HFFc6 (cell line): ENCODE measurements around the gene C5AR2. TPM values are rescaled to one million over a fixed set of nuclear protein-coding genes. Genes with fewer than 3 reads are reported as not detected.
A peak's percentile ranks its signal among the peaks of the same experiment; 100 is the strongest.
"Not testable (repeated sequence)": the region's sequence is repeated elsewhere in the genome, so short reads cannot be mapped to it uniquely, and the experiment has no call there.

Experiments used
- DNase-seq: peaks from one replicate; pipeline ENCODE4 v3.0.0-alpha.2; 2018
- H3K27ac Mint-ChIP-seq: 2 replicates; pipeline ENCODE4 v1.8.0; 2020; ENCODE audit warnings: mild to moderate bottlenecking, mixed read lengths
- H3K27me3 Mint-ChIP-seq: 2 replicates; pipeline ENCODE4 v1.8.0; 2021; ENCODE audit warnings: mild to moderate bottlenecking, moderate library complexity, mixed read lengths; ENCODE audit not compliant: insufficient read depth
- H3K36me3 Mint-ChIP-seq: 2 replicates; pipeline ENCODE4 v1.8.0; 2021; ENCODE audit warnings: low read depth, mixed read lengths
- H3K4me1 Mint-ChIP-seq: 2 replicates; pipeline ENCODE4 v1.8.0; 2020; ENCODE audit warnings: low read depth, mixed read lengths
- H3K4me3 Mint-ChIP-seq: 2 replicates; pipeline ENCODE4 v1.8.0; 2020; ENCODE audit warnings: mild to moderate bottlenecking, moderate library complexity, mixed read lengths
- H3K9me3 Mint-ChIP-seq: 2 replicates; pipeline ENCODE4 v1.8.0; 2020; ENCODE audit warnings: mild to moderate bottlenecking, mixed read lengths
- CTCF ChIP-seq: fragments of 200-600 bp; sonication (generic); IDR thresholded peaks from 2 replicates; pipeline ENCODE4 v1.5.0; 2021; ENCODE audit warnings: antibody characterized with exemption, mild to moderate bottlenecking
- total RNA-seq, 6 experiments: library from RNA; stranded (reverse); fragmentation: NEBNext Ultra II Directional; extraction: Animal tissue kit (Norgen Biotek cat#: 25700); gene quantifications; 2 replicates in 1 of 6; 3 replicates in 5 of 6; pipeline ENCODE4 v1.2.3, GENCODE V29; 2021

C5AR2 gene
- total RNA-seq, 6 experiments from 2014 or later, result 0.03 to 0.14 (median 0.05) TPM; not detected in 2

GRCh38 chr19:47323872-47324271 is 8.1 kb upstream of the C5AR2 start:
- Mint-ChIP-seq H3K4me1 (peaks cover 5% of the 10 kb centered on the region; the same call in 1 of the 2 replicates), H3K27me3 (peaks cover 15% of the 10 kb centered on the region), H3K4me3 (no peak overlapping the region), H3K36me3 (no peaks in the 10 kb centered on the region), H3K9me3 (no peaks in the 10 kb centered on the region), H3K27ac (no peak overlapping the region)
- no peak for DNase-seq
- no peak for TF ChIP-seq CTCF

GRCh38 chr19:47324502-47324901 is 7.5 kb upstream of the C5AR2 start:
- Mint-ChIP-seq H3K9me3 (no peaks in the 10 kb centered on the region), H3K36me3 (no peaks in the 10 kb centered on the region), H3K27ac (no peak overlapping the region), H3K27me3 (peaks cover 15% of the 10 kb centered on the region), H3K4me3 (no peak overlapping the region), H3K4me1 (peaks cover 5% of the 10 kb centered on the region; the same call in 1 of the 2 replicates)
- TF ChIP-seq CTCF, result no peak
- DNase-seq, result no peak

GRCh38 chr19:47330466-47330869 is 1.5 kb upstream of the C5AR2 start:
- H3K27ac Mint-ChIP-seq, result peak overlapping the region; percentile 54; the same call in 1 of the 2 replicates
- peak overlapping the region; percentile 57 for H3K4me3 Mint-ChIP-seq
- H3K4me1 Mint-ChIP-seq, result peaks cover 22% of the 10 kb centered on the region
- H3K27me3 Mint-ChIP-seq, result peaks cover 13% of the 10 kb centered on the region
- DNase-seq, result no peak
- no peaks in the 10 kb centered on the region for H3K9me3 Mint-ChIP-seq
- no peak for TF ChIP-seq CTCF
- H3K36me3 Mint-ChIP-seq, result no peaks in the 10 kb centered on the region

DNA sequence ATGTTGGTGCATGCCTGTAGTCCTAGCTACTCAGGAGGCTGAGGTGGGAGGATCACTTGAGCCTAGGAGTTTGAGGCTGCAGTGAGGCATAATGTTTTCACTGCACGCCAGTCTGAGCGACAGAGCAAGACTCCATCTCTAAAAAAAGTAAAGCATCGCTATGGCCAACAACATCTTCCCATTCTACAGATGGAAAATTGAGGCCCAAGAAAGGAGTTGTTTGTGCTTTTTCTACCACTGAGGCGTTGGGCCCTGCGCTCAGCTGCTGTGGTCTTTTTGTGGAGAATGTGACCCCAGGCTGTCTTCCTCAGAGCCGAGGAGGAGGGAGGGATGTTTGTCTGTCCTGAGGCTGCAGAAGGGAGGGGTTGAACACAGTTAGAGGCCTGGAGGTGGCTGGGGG is 485 bp upstream of the C5AR2 start:
- Mint-ChIP-seq H3K4me3 (no peak overlapping the region), H3K9me3 (no peaks in the 10 kb centered on the region), H3K36me3 (no peaks in the 10 kb centered on the region), H3K27ac (no peak overlapping the region), H3K27me3 (peaks cover 13% of the 10 kb centered on the region), H3K4me1 (peaks cover 23% of the 10 kb centered on the region)
- no peak for TF ChIP-seq CTCF
- DNase-seq, result no peak

- not testable (repeated sequence) for H3K4me3 Mint-ChIP-seq, H3K36me3 Mint-ChIP-seq
- H3K27me3 Mint-ChIP-seq, result peaks cover 11% of the 10 kb centered on the region
These were observed 5.1 kb downstream of the C5AR2 start for GRCh38 chr19:47336765-47337718.

DNA sequence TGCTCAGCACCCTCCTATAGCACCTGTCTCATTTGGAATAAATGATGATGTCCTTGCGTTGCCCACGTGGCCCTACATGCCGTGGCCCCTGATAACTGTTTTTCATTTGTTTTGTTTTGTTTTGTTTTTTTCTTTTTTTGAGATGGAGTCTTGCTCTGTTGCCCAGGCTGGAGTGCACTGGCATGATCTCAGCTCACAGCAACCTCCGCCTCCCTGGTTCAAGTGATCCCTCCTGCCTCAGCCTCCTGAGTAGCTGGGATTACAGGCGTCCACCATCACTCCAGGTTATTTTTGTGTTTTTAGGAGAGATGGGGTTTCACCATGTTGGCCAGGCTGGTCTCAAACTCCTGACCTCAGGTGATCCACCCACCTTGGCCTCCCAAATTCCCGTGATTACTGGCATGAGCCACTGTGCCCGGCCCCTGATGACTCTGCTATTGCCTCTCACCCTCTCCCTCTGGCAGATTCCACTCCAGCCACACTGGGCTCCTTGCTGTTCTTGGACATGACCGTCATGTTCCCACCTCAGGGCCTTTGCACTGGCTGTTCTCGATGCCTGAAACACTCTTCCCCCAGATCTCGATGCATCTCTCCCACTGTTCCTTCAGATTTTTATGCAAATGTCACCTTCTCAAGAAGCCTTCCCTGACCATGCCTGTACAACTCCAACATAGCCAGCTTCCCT is 7.4 kb downstream of the C5AR2 start:
- no peak overlapping the region for H3K4me3 Mint-ChIP-seq
- no peak for TF ChIP-seq CTCF
- H3K36me3 Mint-ChIP-seq, result no peaks in the 10 kb centered on the region
- H3K4me1 Mint-ChIP-seq, result 0 out of 2 replicates have a peak, but pooled peaks cover 5% of the 10 kb centered on the region
- no peak for DNase-seq
- H3K9me3 Mint-ChIP-seq, result no peaks in the 10 kb centered on the region
- H3K27me3 Mint-ChIP-seq, result peaks cover 16% of the 10 kb centered on the region
- no peak overlapping the region for H3K27ac Mint-ChIP-seq

More at GRCh38 chr19:47336765-47337718, 5.1 kb downstream of the C5AR2 start:
- H3K9me3 Mint-ChIP-seq, DNase-seq, H3K27ac Mint-ChIP-seq: not testable (repeated sequence)
- H3K4me1 Mint-ChIP-seq, result peaks cover 14% of the 10 kb centered on the region
